LNCaP clone FGC (cell line): Measurements from ENCODE around the gene AQP2.

Source experiments
- DNase-seq: peaks from one replicate; pipeline ENCODE4 v3.0.0-alpha.2; 2011; ENCODE audit warnings: low read depth
- H3K4me3 ChIP-seq: 2 replicates; pipeline ENCODE4 v1.5.1; 2011; ENCODE audit warnings: mild to moderate bottlenecking, low read depth, low read length, control low read depth
- TF ChIP-seq, protein P1 (sequence below): IDR thresholded peaks from 2 replicates; pipeline ENCODE4 v1.5.1; 2012; ENCODE audit warnings: mild to moderate bottlenecking; ENCODE audit not compliant: control insufficient read depth, insufficient read depth; ENCODE audit errors: extremely low read depth

The AQP2 gene

GRCh38 chr12:49972641-49973360, 22.3 kb downstream of the AQP2 start, which contains the start of gene AQP6:
Gene AQP6, plus strand, starts transcription at chr12:49972947. Its CDS starts 227 bp downstream, at chr12:49973174.
- no peak within 1 kb of the TSS for H3K4me3 ChIP-seq
- TF ChIP-seq, protein P1, sequence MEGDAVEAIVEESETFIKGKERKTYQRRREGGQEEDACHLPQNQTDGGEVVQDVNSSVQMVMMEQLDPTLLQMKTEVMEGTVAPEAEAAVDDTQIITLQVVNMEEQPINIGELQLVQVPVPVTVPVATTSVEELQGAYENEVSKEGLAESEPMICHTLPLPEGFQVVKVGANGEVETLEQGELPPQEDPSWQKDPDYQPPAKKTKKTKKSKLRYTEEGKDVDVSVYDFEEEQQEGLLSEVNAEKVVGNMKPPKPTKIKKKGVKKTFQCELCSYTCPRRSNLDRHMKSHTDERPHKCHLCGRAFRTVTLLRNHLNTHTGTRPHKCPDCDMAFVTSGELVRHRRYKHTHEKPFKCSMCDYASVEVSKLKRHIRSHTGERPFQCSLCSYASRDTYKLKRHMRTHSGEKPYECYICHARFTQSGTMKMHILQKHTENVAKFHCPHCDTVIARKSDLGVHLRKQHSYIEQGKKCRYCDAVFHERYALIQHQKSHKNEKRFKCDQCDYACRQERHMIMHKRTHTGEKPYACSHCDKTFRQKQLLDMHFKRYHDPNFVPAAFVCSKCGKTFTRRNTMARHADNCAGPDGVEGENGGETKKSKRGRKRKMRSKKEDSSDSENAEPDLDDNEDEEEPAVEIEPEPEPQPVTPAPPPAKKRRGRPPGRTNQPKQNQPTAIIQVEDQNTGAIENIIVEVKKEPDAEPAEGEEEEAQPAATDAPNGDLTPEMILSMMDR = no peak
- DNase-seq = no peak

GRCh38 chr12:49973361-49973830, 22.9 kb downstream of the AQP2 start:
- H3K4me3 ChIP-seq = no peak overlapping the region
- no peak for DNase-seq
- TF ChIP-seq, protein P1 = no peak

DNA sequence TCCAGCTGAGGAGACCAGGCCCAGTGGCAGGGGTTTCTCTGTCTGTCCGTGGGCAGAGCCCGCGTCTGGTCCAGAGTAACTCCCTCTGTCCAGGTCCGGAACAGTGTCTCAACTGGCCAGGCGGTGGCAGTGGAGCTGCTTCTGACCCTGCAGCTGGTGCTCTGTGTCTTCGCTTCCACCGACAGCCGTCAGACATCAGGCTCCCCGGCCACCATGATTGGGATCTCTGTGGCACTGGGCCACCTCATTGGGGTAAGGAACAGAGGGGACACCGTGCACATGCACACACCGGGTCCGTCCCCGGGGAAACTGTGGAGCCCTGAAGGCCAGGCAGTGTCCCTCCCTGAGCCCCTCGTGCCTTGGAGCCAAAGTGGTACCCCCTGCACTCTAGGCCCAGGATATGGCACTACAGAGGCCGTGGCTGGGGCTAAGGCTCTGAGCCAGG, 23.7 kb downstream of the AQP2 start:
- TF ChIP-seq, protein P1 = peak; percentile 80
- no peak for DNase-seq
- H3K4me3 ChIP-seq = no peak overlapping the region

DNA sequence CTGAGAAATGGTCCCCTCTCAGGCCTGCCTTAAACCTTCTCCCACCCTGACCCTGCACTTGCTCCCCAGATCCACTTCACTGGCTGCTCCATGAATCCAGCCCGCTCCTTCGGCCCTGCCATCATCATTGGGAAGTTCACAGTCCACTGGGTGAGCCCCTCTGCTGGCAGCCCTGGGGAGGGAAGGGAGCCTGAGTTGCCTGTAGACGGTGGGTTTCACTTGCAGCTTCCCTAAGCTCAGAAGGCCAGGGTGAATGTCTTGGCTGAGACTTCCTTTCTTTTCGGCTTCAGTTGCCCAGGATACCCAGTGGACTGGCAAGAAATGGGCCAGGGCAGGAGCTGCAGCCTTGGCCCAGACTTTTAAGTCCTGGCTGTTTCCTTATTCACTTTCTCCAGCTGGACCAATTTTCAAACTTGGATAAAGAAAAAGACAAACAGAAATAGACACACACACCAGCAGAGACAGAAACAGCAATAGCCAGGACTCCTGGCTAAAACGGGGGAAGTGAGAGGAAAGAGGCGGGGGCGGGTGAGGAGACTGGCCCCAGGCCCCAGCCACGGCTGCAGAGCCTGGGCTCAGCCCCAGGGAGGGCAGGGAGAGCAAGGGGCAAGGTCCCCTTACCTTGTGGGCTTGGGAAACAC, 24.3 kb downstream of the AQP2 start:
- DNase-seq = no peak
- H3K4me3 ChIP-seq = no peak overlapping the region
- TF ChIP-seq, protein P1 = no peak

GRCh38 chr12:49975318-49975761, 24.8 kb downstream of the AQP2 start:
- no peak overlapping the region for H3K4me3 ChIP-seq
- DNase-seq = no peak
- TF ChIP-seq, protein P1 = no peak

DNA sequence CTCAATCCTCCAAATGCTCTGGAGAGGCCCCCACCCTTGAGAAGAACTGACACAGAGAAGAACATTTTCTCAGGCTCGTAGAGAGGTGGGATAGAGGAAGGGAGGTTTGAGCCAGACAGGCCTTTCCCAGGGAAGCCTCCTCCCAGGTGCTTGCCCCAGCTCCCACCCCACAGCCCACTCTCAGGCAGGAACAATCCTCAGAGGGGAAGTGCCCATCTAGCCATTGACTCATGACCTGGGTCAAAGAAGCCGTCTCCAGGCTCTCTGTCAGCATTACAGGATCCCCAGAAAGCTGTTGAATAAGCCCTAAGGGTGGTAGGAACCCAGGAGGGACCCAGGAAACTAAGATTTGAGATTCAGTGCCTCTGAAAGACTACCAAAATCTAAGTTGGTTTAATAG, 26.0 kb downstream of the AQP2 start:
- H3K4me3 ChIP-seq = no peak overlapping the region
- TF ChIP-seq, protein P1 = no peak
- DNase-seq = no peak
